Measurements from ENCODE around the gene MRPS6.

- TF ChIP-seq CTCF (IDR thresholded peaks at IDR 0.05) (no peak), POLR2A (IDR thresholded peaks at IDR 0.05) (no peak)
These were observed 990 bp upstream of the MRPS6 start for GRCh38 chr21:34072145-34073031.
